GM21528 (cell line): ENCODE data around the gene SH3GL1.
"Not testable (repeated sequence)": the region's sequence is repeated elsewhere in the genome, so short reads cannot be mapped to it uniquely, and the experiment has no call there.

Experiments used
- ATAC-seq: cut with Tn5 transposase; IDR thresholded peaks from one replicate; pipeline ENCODE4 v1.9.1; 2021; ENCODE audit warnings: mild to moderate bottlenecking, moderate library complexity; ENCODE audit not compliant: unreplicated experiment, low FRiP score

Gene SH3GL1

DNA sequence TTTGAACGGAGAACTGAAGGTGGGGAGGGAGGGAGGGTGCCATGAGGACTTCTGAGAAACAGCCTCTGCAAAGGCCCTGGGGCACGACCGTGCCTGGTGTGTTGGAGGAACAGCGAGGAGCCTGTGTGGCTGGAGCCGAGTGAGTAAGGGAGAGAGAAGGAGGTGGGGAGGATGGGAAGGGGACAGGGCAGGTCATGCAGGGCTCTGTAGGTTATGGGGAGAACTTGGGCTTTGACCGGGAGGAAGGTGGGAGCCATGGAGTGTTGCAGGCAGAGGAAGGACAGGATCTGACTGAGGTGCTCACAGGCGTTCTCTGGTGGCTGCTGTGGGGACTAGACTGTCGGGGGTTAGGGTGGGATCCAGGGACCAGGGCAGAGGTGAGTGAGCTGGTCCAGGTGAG lies 50.2 kb downstream of the SH3GL1 start:
- no peak for ATAC-seq

GRCh38 chr19:4349225-4349624 lies 51.1 kb downstream of the SH3GL1 start:
- ATAC-seq: not testable (repeated sequence)

DNA sequence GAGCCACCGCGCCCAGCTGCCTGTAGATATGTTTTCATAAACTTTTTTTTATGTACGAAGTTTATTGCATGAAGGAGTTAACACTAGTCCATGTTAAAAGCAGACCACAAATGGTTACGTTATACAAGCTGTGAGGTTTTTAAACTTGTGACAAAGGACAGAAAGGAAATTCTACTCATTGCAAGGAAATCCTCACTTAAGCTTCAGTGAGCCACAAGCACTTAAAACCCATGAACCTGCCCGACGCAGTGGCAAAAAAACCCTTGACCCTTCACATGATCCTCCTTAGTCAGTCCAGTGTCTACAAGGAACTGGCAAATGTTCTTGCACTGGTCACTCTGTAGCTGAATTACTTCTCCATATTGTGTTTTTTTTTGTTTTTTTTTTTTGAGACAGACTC lies 52.8 kb downstream of the SH3GL1 start:
- no peak for ATAC-seq

- no peak for ATAC-seq
Observed at GRCh38 chr19:4346020-4346383, 54.3 kb downstream of the SH3GL1 start.

- no peak for ATAC-seq
Observed at GRCh38 chr19:4345342-4346019, 54.9 kb downstream of the SH3GL1 start.

GRCh38 chr19:4343370-4344307 lies 56.7 kb downstream of the SH3GL1 start, which contains the start of gene MPND:
MPND (plus strand) TSS chr19:4343562; CDS start chr19:4343594, 32 bp downstream.
- ATAC-seq: peak; percentile 41

DNA sequence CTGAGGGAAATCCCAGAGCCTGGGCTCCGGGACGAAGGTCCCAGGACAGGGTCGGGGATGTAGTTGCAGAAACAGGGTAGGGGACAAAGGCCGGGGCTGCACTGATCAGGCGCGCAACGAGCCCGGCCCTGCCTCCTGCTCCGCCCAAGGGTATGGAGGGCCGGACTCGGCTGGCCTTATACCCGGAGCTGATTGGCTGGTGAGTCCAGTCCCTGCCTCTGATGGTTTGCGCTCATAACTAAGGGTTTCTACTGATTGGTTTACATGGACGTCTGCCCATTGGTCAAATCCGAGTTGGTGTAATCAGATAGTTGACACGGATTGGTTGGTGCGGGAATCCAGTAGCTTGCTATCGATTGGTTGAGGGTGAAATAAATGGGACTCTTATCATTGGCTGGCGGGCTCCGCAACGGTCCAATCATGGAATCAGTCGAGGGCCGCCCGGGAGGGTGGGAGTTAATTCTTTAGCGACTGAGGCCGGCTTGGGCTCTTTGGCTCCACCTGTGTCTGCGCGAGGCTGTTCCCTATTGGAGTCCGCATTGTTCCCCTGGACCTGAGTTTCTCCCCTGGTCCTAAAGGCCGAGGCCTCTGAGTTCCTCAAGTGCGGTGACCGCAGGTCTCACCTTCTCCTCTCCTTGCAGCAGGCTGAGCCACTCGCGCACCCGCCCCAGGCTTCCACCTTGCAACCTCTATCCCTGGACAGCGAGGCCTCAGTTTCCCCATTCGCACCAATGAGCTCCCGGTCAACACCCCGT lies 57.6 kb downstream of the SH3GL1 start:
- peak; percentile 86 for ATAC-seq

- no peak for ATAC-seq
Observed at GRCh38 chr19:4342314-4342614, 58.1 kb downstream of the SH3GL1 start.

DNA sequence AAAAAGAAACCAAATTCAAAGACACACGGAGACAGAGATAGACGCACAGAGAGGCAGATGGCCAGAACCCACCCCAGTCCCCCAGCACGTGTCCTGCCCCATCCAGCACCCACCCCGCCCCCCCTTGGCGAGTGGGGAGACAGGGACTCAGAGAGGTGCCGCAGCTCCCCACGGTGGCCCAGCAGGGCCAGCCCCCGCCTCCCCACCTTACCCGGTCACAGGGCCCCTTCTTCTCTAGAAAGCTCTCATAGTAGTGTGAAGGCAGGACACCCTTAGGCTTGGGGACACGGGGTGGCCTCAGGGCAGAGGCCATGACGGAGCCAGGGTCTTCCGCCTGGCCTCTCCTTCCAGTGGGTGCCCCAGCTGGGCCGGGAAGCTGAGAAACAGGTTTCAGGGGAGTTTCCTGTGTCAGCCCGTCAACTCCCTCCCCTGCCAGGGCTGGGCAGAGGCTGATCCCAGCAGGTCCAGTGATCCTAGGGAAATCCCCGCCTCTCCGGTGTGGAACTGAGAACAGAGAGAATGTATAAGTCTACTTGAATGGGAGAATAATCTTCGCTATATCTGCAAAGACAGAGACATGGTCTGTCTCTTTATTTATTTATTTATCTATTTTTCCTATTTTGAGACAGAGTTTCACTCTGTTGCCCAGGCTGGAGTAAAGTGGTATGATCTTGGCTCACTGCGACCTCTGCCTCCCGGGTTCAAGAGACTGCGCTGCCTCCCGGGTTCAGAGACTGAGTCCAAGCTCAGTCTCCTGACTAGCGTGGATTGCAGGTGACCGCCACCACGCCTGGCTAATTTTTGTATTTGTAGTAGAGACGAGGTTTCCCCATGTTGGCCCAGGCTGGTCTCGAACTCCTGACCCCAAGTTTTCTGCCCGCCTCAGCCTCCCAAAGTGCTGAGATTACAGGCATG lies 61.6 kb downstream of the SH3GL1 start, which contains the start of gene STAP2:
Gene STAP2, minus strand, starts transcription at position 387 of the 915 bp plus-strand sequence. Its CDS starts 74 bp downstream, at position 313.
- ATAC-seq: no peak

GRCh38 chr19:4337906-4338440 lies 62.4 kb downstream of the SH3GL1 start:
- no peak for ATAC-seq

- no peak for ATAC-seq
Observed at GRCh38 chr19:4334929-4335570, 65.3 kb downstream of the SH3GL1 start.

DNA sequence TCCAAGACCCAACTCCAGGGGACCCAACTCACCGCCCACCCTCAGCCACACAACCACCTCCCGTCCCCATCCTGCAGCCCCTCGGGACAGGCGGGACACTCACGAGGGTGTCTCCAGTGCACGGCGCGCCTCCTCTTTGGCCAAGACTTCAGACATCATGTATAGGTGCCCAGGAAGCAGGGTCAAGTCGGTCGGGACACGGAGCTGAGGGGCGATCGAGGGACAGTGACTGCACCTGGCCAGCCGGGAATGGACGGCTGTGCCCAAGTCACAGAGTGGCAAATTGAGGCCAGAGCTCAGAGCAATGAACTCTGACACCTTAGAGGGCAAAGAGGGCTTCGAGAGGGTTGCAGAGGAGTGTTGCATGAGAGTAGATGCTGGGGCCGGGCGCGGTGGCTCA lies 70.5 kb downstream of the SH3GL1 start:
- ATAC-seq: no peak

- not testable (repeated sequence) for ATAC-seq
Observed at GRCh38 chr19:4328991-4329681, 71.2 kb downstream of the SH3GL1 start.

DNA sequence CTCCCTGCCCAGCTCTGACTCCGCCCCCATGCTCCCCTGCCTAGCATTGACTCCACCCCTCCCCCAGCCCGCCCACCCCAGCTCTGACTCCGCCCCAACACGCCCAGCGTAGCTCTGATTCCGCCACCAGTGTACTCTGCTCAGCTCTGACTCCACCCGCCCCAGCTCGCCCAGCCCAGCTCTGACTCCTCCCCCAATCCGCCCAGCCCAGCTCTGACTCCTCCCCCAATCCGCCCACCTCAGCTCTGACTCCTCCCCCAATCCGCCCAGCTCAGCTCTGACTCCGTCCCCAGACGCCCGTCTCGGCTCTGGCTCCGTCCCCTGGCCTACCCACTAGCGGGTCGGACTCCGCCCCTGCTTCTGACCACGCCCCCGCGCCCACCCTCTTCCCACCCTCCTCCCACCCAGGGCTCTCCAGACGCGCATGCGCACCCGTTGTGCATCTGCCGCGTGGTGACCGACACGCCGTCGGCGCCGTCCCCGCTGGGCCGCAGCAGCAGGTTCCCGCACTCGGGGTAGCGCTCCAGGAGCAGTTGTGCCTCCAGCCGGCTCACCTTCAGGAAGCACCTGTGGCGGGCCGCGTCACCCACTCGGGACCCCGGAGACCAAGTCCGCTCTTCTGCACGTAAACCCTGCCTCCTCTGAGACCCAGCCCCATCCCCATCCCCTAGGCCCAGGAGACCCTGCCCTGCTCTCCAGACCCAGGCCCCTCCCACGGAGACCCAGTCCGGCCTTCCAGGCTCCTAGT lies 71.9 kb downstream of the SH3GL1 start:
- peak; percentile 49 for ATAC-seq

DNA sequence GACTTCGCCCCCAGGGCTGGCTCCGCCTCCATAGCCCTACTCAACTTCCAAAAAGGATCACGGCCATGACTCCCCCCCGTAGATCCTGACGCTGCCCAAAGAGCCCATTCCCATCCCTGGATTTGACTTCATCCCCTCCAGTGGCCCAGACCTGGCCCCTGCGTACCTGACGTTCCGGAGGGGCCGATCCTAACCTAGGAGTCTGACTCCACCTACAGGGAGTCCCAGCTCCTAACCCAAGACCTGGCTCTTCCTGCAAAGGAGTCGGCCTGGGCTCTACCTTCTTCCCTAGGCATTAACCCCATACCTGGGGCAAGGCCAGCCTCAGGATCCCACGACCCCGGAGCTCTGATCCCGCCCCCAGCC lies 72.5 kb downstream of the SH3GL1 start:
- ATAC-seq: peak; percentile 9

GRCh38 chr19:4327252-4327876 lies 73.0 kb downstream of the SH3GL1 start:
- no peak for ATAC-seq

DNA sequence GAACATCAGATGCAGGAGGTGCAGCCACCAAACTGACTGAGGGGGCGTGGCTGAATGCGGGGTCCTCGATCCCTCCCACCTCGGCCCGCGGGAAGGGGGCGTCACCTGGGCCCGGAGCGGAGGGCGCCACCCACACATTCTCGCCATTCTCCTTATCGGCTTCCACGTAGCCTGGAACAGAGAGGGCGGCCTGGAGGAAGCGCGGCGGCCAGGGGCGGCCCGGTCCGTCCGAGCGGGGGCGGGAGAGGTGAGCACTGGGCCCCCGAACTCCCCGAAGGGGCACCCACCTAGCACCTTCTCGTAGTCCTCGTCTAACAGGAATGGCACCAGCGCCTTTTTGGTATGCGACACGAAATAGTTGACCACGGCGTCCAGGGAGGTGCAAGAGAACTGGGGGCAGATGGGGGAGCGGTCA lies 73.5 kb downstream of the SH3GL1 start:
- ATAC-seq: no peak
